Measurements from ENCODE around the gene TTLL11. TPM values are rescaled to one million over a fixed set of nuclear protein-coding genes. Genes with fewer than 3 reads are reported as not detected.

TTLL11 gene
- total and polyA plus RNA-seq, 2 experiments from 2014 or later, result 0.57 to 1.4 TPM

GRCh38 chr9:122036408-122036807 lies 56.7 kb downstream of the TTLL11 start:
- no peak overlapping the region for H3K27ac Mint-ChIP-seq
- no peak for ATAC-seq

More at GRCh38 chr9:122036408-122036807, 56.7 kb downstream of the TTLL11 start:
- Histone ChIP-seq H4K20me1 (replicated peaks; ENCODE audit: insufficient read depth) (no peaks in the 10 kb centered on the region), H3K4me2 (no peak overlapping the region), H3K79me2 (replicated peaks; ENCODE audit: insufficient read depth) (no peaks in the 10 kb centered on the region), H3F3A (replicated peaks; ENCODE audit: low read depth) (no peaks in the 10 kb centered on the region), H3K27me3 (ENCODE audit: insufficient read depth) (no peaks in the 10 kb centered on the region), H3K9me2 (ENCODE audit: insufficient read depth) (no peaks in the 10 kb centered on the region), H3K4me3 (no peak overlapping the region), H3K4me1 (ENCODE audit: insufficient read depth) (peaks cover 6% of the 10 kb centered on the region; the same call in 1 of the 2 replicates), H3K36me3 (ENCODE audit: insufficient read depth) (no peaks in the 10 kb centered on the region), H2AFZ (no peak overlapping the region), H3K27ac (ENCODE audit: low read depth) (no peak overlapping the region)
- Mint-ChIP-seq H3K36me3 (ENCODE audit: low read depth) (no peaks in the 10 kb centered on the region), H3K9me3 (no peaks in the 10 kb centered on the region), H3K4me3 (no peak overlapping the region), H3K27me3 (ENCODE audit: insufficient read depth, low read depth, poor library complexity) (peaks cover 10% of the 10 kb centered on the region), H3K4me1 (peaks cover 30% of the 10 kb centered on the region)
- DNase-seq (ENCODE audit: low spot score), result no peak
- no peak for TF ChIP-seq STAT1 (IDR thresholded peaks at IDR 0.05; ENCODE audit: unreplicated experiment)
- TF ChIP-seq ETS1 (IDR thresholded peaks at IDR 0.05), result no peak
- no peak for TF ChIP-seq EZH2phosphoT487 (IDR thresholded peaks at IDR 0.05; ENCODE audit: unreplicated experiment)
- no peak for TF ChIP-seq POLR2AphosphoS5 (IDR thresholded peaks at IDR 0.05; ENCODE audit: low read depth)
- no peak for TF ChIP-seq CREB1 (CRISPR knock-in tag; IDR thresholded peaks at IDR 0.05; ENCODE audit: low read depth)
- no peak for TF ChIP-seq EZH2 (IDR thresholded peaks at IDR 0.05; ENCODE audit: low read depth, unreplicated experiment)
- TF ChIP-seq ZNF462 (CRISPR knock-in tag; IDR thresholded peaks at IDR 0.05), result no peak
- TF ChIP-seq REST (IDR thresholded peaks at IDR 0.05; ENCODE audit: unreplicated experiment), result no peak
- TF ChIP-seq CTCF (conservative IDR thresholded peaks at IDR 0.05; ENCODE audit: low read depth in 2 of 2), result no peak
- TF ChIP-seq JUNB (IDR thresholded peaks at IDR 0.05; ENCODE audit: unreplicated experiment), result no peak
- no peak for TF ChIP-seq ZNF331 (CRISPR knock-in tag; IDR thresholded peaks at IDR 0.05; ENCODE audit: low read depth)
- no peak for TF ChIP-seq ZNF114 (CRISPR knock-in tag; IDR thresholded peaks at IDR 0.05)
- TF ChIP-seq NANOG (IDR thresholded peaks at IDR 0.05; ENCODE audit: borderline replicate concordance), result no peak
